Activated CD8-positive, alpha-beta memory T cell treated with anti-CD3 and anti-CD28 coated beads, Interleukin-2, amount 50 U/mL, for 4 hours (primary cell): ENCODE results near the gene CD72.
A peak's percentile ranks its signal among the peaks of the same experiment; 100 is the strongest.

Source experiments
- DNase-seq: peaks from one replicate; pipeline ENCODE4 v3.0.0-alpha.2; 2020

Gene CD72, protein sequence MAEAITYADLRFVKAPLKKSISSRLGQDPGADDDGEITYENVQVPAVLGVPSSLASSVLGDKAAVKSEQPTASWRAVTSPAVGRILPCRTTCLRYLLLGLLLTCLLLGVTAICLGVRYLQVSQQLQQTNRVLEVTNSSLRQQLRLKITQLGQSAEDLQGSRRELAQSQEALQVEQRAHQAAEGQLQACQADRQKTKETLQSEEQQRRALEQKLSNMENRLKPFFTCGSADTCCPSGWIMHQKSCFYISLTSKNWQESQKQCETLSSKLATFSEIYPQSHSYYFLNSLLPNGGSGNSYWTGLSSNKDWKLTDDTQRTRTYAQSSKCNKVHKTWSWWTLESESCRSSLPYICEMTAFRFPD

DNA sequence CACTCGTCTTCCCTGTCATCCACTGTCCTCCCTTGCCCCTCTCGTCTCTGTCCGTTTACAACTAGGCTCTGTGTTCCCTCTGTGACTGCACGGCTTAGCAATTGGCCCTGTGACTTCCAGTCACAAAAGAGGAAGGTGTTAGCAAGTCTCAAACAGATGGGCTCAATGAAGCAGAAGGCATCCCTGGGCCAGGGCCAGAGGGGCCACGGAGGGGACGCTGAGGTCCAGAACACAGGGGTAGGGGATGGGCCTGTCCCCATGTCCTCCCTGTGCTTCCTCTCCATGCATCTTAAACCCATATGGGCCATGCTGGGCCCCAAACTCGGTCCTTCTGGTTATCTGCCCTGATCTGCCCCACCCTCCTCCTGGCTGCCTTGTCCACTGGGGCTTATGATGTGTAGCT lies at the start of gene CD72:
Gene CD72, minus strand, starts transcription at position 89 of the 403 bp plus-strand sequence. CDS start 110 bp downstream, outside the sequence.
- DNase-seq: no peak

DNA sequence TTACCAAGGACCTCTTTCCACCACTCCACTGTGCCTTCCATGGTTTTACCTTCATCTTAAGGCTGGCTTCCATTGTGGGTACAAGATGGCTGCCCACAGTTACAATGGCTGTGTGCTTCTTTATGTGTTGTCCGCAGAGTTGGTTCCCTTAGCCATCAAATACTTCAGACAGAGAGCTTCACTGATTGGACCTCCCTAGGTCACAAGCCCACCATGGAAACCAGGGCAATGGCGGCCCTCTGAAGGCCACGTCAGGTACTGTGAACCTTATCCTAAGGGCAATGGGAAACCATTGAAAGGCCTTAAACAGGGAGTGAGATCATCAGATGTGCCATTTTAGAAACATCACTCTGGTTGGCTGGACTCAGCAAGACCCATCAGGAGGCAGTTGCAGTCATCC lies 49.7 kb upstream of the CD72 start:
- no peak for DNase-seq

DNA sequence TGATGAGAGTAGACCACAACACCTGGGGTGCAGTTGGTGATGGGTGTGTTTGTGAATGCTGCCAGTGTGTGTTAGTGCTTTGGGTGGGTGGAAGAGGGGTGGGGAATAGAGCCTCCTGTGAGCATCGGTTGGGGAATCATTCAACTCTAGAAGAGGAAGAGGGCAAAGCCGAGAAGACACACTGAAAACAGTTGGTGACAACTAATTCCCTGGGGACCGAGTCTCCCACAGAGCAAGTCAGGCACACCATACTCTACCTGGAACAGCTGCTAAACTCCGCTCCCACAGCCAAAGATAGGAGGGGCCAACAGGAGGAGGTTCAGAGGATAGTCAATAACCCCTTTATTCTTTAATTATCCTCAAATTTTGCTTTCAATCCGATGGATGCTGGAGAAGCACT lies 48.3 kb upstream of the CD72 start:
- DNase-seq: no peak

DNA sequence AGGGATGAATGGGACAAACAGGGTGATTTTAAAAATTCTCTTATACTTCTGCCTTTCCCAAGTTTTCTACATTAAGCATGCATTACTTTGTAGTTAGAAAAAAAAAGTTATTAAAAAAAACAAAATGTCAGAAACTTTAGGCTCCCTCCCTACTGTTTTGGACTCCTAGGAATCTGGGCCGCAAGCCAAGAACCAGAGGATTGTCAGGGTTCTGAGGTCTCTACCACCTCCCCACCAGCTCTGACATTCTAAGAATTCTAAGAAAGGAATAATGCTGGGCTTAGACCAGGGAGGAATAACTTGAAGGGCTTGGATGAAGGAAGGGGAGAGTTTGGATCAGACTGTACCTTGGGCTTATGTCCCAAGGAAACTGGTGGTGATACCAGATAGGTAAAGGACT lies 47.8 kb upstream of the CD72 start:
- no peak for DNase-seq

GRCh38 chr9:35665471-35665818 lies 47.2 kb upstream of the CD72 start:
- no peak for DNase-seq

DNA sequence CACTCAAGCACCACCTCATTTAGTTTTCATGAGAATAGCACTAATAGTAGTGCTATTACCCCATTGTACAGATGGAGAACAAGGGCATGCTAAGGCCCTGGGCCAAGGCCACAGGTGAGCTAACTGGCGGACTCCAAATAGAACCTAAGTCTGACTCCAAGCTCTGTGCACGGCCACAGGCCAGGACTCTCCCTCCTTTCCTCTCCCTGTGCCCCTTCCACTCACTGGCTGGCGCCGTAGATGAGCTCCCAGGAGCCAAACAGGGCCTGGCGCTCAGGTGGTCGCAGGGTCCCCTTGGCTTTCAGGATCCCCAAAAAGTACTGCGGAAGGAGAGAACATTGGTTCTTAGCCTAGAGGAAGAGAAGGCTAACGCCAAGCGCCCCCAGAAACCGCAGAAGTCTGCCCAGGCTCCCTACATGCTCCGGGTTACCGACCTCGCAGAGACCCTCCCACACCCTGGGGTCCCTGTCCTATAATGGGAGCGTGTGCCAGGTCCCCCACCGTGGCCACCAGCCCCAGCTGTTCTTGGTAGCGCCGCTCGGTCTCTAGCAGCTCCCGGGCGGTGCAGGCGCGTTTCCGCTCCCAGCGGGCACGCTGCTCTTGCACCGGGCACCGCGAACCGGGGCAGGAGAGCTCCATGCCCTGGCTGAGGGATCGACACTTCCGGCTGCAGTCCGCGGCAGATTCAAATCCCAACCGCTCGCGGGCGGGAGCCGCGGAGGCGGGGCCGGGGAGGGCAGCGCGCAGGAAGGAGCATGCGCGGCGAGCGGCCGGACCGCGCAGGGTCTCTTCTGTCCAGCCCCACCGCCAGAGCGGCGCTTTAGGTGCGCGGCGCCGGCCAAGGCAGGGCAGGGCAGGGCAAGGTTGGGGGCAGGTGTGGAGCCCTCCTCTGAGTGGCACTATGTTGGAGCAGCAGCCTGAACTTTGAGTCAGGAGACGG lies 46.6 kb upstream of the CD72 start, which contains the start of gene ARHGEF39:
Gene ARHGEF39, minus strand, starts transcription at position 665 of the 940 bp plus-strand sequence. Its CDS starts 26 bp downstream, at position 639.
- DNase-seq: peak; percentile 48

DNA sequence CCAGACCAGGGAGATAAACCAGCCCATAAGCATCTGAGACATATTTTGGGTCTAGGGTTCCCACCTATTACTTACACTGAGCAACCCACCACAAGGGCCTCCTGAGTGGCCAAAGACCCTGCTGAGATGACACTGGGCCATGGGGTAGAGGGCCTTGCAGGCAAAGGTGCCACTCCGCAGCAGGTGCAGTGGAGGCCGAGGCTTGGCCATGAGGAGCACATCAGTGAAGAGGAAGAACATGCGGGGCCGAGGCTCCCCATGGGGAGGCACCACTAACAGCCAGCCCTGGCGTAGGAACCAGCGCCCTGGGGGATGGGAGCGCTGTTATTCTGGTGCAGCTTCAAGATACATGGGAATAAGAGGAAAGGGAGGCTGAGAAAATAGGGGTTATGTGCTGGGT lies 44.2 kb upstream of the CD72 start:
- no peak for DNase-seq

GRCh38 chr9:35661756-35662350 lies 43.6 kb upstream of the CD72 start:
- no peak for DNase-seq

GRCh38 chr9:35660966-35661415 lies 42.8 kb upstream of the CD72 start:
- no peak for DNase-seq

GRCh38 chr9:35659340-35659739 lies 41.1 kb upstream of the CD72 start:
- no peak for DNase-seq

- DNase-seq: no peak
These were observed 40.7 kb upstream of the CD72 start for GRCh38 chr9:35658968-35659220.

DNA sequence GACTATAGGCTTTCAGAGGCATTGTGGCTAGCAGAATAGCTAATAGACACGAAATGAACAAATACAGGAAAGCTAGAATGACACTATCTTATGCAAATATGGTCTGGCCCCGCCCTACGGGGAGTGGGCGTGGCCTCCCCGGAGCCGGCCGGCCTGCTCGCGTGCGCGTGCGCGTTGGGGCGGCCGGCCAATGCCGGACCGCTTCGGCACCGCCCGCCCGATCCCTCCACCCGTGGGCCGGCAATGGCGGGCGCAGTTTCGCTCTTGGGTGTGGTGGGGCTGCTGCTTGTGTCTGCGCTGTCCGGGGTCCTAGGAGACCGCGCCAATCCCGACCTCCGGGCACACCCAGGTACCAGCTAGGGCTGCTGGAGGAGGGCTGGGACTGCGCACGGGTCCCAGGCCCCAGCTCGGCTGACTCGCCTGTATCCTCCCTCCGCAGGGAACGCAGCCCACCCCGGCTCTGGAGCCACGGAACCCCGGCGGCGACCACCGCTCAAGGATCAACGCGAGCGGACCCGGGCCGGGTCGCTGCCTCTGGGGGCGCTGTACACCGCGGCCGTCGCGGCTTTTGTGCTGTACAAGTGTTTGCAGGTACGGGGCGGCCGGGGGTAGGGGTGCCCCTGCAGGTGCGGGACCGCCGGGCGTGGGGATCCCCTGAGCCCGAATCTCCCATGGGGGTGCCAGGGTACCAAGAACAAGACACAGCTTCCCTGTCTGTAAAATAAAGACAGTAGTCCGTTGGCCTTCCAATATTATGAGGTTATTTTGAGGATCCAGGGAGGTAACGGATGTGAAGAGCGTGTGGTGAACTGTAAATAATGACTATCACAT lies 40.1 kb upstream of the CD72 start, which contains the start of gene CCDC107:
Gene CCDC107, plus strand, starts transcription at position 156 of the 831 bp plus-strand sequence. Its CDS starts 88 bp downstream, at position 244.
- DNase-seq: peak; percentile 83

GRCh38 chr9:35657546-35658136 lies 39.4 kb upstream of the CD72 start, which contains the start of gene RMRP:
Gene RMRP, minus strand, starts transcription at chr9:35658019.
- DNase-seq: peak; percentile 91

- DNase-seq: no peak
These were observed 38.8 kb upstream of the CD72 start for GRCh38 chr9:35656831-35657545.

GRCh38 chr9:35656348-35656747 lies 38.1 kb upstream of the CD72 start:
- no peak for DNase-seq

DNA sequence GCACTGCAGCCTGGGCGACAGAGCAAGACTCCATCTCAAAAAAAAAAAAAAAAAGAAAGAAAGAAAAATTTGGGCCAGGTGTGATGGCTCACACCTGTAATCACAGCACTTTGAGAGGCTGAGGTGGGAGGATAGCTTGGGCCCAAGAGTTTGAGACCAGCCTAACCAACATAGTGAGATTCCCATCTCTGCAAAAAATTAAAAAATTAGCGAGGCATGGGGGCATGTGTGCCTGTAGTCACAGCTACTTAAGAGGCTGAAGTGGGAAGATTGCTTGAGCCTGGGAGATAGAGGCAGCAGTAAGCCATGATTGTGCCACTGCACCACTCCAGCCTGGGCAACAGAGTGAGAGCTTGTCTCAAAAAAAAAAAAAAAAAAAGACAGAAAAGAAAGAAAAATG lies 35.4 kb upstream of the CD72 start:
- no peak for DNase-seq

DNA sequence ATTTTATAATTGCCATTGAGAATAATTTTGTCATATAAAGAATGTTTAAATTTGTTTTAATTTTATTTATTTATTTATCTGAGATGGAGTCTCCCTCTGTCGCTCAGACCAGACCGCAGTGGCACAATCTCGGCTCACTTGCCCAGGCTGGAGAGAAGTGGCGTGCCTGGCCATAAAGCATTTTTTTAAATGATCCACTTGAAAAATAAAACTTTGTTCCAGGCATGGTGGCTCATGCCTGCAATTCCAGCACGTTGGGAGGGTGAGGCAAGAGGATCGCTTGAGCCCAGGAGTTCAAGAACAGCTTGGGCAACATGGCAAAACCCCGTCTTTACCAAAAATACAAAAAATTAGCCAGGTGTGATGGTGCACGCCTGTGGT lies 34.6 kb upstream of the CD72 start:
- DNase-seq: no peak

DNA sequence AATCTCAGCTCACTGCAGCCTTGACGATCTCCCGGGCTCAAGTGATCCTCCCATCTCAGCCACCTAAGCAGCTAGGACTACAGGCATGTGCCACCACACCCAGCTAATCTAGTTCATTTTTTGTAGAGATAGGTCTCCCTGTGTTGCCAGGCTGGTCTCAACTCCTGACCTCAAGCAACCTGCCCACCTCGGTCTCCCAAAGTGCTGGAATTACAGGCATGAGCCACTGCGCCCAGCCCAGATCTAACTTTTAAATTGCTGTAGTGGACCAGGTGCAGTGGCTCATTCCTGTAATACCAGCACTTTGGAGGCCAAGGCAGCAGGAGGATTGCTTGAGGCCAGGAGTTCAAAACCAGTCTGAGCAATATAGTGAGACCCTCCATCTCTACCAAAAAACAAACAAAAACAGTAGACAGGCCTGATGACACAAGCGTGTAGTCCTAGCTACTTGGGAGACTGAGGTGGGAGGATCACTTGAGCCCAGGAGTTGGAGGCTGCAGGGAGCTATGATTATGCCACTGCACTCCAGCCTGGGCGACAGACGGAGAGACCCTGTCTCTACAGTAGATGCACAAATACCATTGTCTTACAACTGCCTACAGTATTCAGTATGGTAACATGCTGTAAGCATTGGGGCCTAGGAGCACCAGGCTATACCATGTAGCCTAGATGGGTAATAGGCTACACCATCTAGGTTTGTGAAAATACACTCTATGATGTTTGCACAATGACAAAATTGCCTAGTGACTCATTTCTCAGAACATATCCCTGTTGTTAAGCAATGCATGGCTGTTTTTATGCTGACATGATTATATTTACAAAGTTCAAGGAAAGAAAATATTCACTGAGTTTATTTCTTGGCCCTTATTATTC lies 34.0 kb upstream of the CD72 start:
- DNase-seq: no peak

DNA sequence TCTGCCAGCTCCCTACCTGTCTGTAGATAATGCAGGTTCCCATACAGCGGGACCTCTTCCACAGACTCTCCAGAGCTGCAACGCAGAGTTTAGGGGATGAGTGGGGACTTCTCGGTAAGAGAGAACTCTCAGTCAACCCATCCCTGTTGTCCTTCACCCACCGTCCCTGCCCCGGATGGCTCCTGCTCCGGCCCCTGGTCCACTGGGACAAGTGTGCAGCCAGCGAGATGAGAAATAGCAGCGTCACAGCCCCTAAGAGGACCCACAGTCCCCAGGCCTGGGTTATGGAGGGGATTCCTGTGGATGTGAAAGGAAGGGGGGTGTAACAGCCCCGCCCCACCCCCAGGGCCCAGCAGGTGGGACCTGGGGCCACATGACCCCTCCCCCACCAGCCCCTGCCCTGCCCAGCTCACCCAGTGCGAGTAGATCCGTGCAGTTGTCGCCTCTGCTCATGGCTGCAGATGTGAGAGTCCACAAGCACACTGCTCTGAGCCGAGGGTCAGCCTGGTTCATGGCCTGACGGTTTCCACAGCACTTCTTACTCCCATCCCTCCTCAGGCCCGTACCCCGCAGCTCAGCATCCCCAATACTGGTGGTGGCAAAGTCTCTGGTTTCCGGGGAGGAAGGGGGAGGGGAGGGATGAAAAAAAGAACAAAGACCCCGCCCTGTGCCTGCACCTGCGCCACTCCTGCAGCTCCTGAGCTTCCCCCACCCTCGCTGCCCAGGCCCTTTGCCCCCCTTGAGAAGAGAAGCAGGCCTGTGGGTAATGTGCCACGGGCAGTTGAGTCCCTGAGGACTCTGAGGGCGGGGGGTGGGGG lies 32.3 kb upstream of the CD72 start, which contains the start of gene SIT1:
Gene SIT1, minus strand, starts transcription at position 591 of the 818 bp plus-strand sequence. Its CDS starts 78 bp downstream, at position 513.
- DNase-seq: no peak
